HepG2 (cell line): ENCODE data around the gene RPS19BP1. TPM values are rescaled to one million over a fixed set of nuclear protein-coding genes. Genes with fewer than 3 reads are reported as not detected.

Source experiments
- ELF4 ChIP-seq: sonication (generic); formaldehyde crosslinking; IDR thresholded peaks from 2 replicates; pipeline ENCODE4 v1.5.0; 2020; ENCODE audit warnings: missing genetic modification reagents, mild to moderate bottlenecking, moderate library complexity, borderline replicate concordance
- KLF12 ChIP-seq: sonication (generic); formaldehyde crosslinking; IDR thresholded peaks from 2 replicates; pipeline ENCODE4 v1.4.0; 2020; ENCODE audit warnings: missing genetic modification reagents, borderline replicate concordance
- MAZ ChIP-seq, 2 experiments: sonication (generic) in 1 of 2; formaldehyde crosslinking in 1 of 2; IDR thresholded peaks; 2 replicates each; pipeline versions ENCODE4 v1.5.0 to v1.6.1; 2012 to 2020; ENCODE audit warnings: low read depth in 2 of 2, mild to moderate bottlenecking in 2 of 2, borderline replicate concordance in 1 of 2, improper control_type of control experiment in 1 of 2, low read length in 1 of 2, missing genetic modification reagents in 1 of 2, moderate library complexity in 1 of 2
- POLR2AphosphoS5 ChIP-seq: IDR thresholded peaks from 2 replicates; pipeline ENCODE4 v1.6.1; 2012; ENCODE audit warnings: low read depth, low read length
- RELA ChIP-seq: sonication (generic); formaldehyde crosslinking; IDR thresholded peaks from 2 replicates; pipeline ENCODE4 v1.4.0; 2020; ENCODE audit warnings: missing genetic modification reagents
- ZBTB42 ChIP-seq: sonication (generic); formaldehyde crosslinking; IDR thresholded peaks from 2 replicates; pipeline ENCODE4 v1.5.0; 2020; ENCODE audit warnings: mild to moderate bottlenecking, missing genetic modification reagents
- ZKSCAN5 ChIP-seq: sonication (generic); formaldehyde crosslinking; IDR thresholded peaks from 2 replicates; pipeline ENCODE4 v1.5.1; 2020; ENCODE audit warnings: mild to moderate bottlenecking, missing genetic modification reagents
- ZNF20 ChIP-seq: sonication (generic); formaldehyde crosslinking; IDR thresholded peaks from 2 replicates; pipeline ENCODE4 v1.4.0; 2020; ENCODE audit warnings: mild to moderate bottlenecking, moderate library complexity, missing genetic modification reagents
- ZNF331 ChIP-seq: sonication (generic); formaldehyde crosslinking; IDR thresholded peaks from 2 replicates; pipeline ENCODE4 v1.4.0; 2020; ENCODE audit warnings: missing genetic modification reagents
- ZNF616 ChIP-seq: sonication (generic); formaldehyde crosslinking; IDR thresholded peaks from 2 replicates; pipeline ENCODE4 v1.5.0; 2020; ENCODE audit warnings: low read depth, mild to moderate bottlenecking, missing genetic modification reagents
- ZNF780A ChIP-seq: sonication (generic); formaldehyde crosslinking; IDR thresholded peaks from 2 replicates; pipeline ENCODE4 v1.8.0; 2022; ENCODE audit warnings: mild to moderate bottlenecking, missing genetic modification reagents, moderate library complexity
- ZNF790 ChIP-seq: sonication (generic); formaldehyde crosslinking; IDR thresholded peaks from 2 replicates; pipeline ENCODE4 v1.8.0; 2022; ENCODE audit warnings: missing genetic modification reagents, mild to moderate bottlenecking, borderline replicate concordance
- polyA plus RNA-seq, 8 experiments: library from polyadenylated mRNA; depleted of rRNA in 3 of 8; stranded (reverse) in 7 of 8; unstranded in 1 of 8; fragments of >200 nt; fragmentation: Illumina TruSeq in 4 of 8; extraction: Trizol in 4 of 8; gene quantifications; 2 replicates each; pipeline versions ENCODE4 v1.2.1 to v1.2.3, GENCODE V29; 2011 to 2016; ENCODE audit warnings: low read depth in 4 of 8, missing spikeins in 1 of 8, mixed read lengths in 1 of 8; ENCODE audit not compliant: insufficient read depth in 1 of 8
- total RNA-seq, 5 experiments: library from RNA; depleted of rRNA; stranded (reverse); fragments of >200 nt; fragmentation: Illumina TruSeq; extraction: Trizol; gene quantifications; 2 replicates each; pipeline ENCODE4 v1.2.3, GENCODE V29; 2016; ENCODE audit warnings: low read depth in 1 of 5
- TF ChIP-seq, protein P1 (sequence below): sonication (generic); formaldehyde crosslinking; IDR thresholded peaks from 2 replicates; pipeline ENCODE4 v1.4.0; 2020; ENCODE audit warnings: missing genetic modification reagents, borderline replicate concordance
- TF ChIP-seq, protein P2 (sequence below): sonication (generic); formaldehyde crosslinking; IDR thresholded peaks from 2 replicates; pipeline ENCODE4 v1.4.0; 2020; ENCODE audit warnings: missing genetic modification reagents, borderline replicate concordance
- TF ChIP-seq, protein P3 (sequence below): IDR thresholded peaks from 2 replicates; pipeline ENCODE4 v1.6.1; 2016; ENCODE audit warnings: low read depth, borderline replicate concordance
- TF ChIP-seq, protein P4 (sequence below): sonication (generic); formaldehyde crosslinking; IDR thresholded peaks from 2 replicates; pipeline ENCODE4 v1.5.0; 2020; ENCODE audit warnings: mild to moderate bottlenecking, missing genetic modification reagents, borderline replicate concordance

The RPS19BP1 gene
- total and polyA plus RNA-seq, 2 of the 13 experiments (the other 11 are each of a cell fraction or from before 2014, with no cell fraction given): 44.3 to 81.3 TPM

DNA sequence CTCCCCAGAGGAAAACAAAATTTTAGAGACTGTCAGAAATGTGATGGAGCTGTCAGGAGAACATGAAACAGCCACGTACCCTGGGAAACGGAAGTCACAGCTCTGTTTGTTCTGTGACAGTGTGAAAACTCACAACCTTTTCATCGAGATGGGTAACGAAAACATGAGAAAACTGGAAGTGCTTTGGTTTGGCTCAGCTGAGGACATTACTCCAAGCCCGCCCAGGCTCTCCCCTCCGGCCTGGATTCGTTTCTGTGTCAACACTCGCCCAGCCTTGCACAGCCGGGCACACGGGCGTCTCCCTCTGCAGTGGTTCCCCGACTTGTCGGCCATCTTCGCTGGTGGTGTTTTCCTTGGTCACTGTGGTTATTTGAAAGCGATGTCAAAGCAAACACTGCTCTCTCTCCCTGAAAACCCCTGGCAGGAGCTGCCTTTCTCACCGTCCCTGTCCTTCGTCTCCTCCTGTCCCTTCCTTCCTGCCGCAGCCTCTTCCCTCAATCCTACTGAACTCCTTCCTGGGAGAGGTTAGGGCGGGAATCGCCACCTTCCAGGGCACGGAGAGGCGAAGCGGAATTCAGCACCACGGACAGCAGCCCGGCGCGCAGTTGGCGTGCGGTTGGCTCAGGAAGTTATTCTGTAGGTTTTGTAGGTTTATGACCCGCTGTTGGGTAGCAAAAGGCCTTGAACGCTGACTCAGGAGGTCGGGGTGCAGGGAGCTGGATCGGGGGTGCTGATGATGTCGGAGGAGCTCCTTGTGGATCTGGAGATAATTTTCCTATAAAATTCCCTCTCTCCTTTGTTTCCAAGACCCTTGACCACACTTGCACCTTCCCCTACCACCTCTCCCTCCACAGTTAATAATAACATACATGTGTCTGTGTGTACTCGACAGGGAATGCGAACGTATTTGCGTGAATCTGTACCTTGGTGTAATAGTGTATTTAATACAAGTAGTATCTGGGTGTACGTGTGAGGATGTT lies 13.1 kb upstream of the RPS19BP1 start (continued):
- TF ChIP-seq MAZ (IDR thresholded peaks at IDR 0.05; ENCODE audit: borderline replicate concordance, low read depth, low read length) (no peak), MAZ (CRISPR knock-in tag; IDR thresholded peaks at IDR 0.05; ENCODE audit: low read depth) (peak; percentile 58; the same call in 1 of the 2 replicates), ZNF20 (CRISPR knock-in tag) (no peak), KLF12 (CRISPR knock-in tag) (0 out of 2 replicates have a peak, but pooled peaks have one; percentile 40), ZNF790 (peak; percentile 68; the same call in 1 of the 2 replicates), ELF4 (CRISPR knock-in tag) (0 out of 2 replicates have a peak, but pooled peaks have one; percentile 62), ZNF616 (CRISPR knock-in tag) (no peak), ZNF331 (peak; percentile 94), POLR2AphosphoS5 (no peak), ZNF780A (CRISPR knock-in tag) (peak; percentile 71; the same call in 1 of the 2 replicates), RELA (CRISPR knock-in tag) (no peak), ZKSCAN5 (CRISPR knock-in tag) (no peak), ZBTB42 (no peak)
- TF ChIP-seq, protein P1, sequence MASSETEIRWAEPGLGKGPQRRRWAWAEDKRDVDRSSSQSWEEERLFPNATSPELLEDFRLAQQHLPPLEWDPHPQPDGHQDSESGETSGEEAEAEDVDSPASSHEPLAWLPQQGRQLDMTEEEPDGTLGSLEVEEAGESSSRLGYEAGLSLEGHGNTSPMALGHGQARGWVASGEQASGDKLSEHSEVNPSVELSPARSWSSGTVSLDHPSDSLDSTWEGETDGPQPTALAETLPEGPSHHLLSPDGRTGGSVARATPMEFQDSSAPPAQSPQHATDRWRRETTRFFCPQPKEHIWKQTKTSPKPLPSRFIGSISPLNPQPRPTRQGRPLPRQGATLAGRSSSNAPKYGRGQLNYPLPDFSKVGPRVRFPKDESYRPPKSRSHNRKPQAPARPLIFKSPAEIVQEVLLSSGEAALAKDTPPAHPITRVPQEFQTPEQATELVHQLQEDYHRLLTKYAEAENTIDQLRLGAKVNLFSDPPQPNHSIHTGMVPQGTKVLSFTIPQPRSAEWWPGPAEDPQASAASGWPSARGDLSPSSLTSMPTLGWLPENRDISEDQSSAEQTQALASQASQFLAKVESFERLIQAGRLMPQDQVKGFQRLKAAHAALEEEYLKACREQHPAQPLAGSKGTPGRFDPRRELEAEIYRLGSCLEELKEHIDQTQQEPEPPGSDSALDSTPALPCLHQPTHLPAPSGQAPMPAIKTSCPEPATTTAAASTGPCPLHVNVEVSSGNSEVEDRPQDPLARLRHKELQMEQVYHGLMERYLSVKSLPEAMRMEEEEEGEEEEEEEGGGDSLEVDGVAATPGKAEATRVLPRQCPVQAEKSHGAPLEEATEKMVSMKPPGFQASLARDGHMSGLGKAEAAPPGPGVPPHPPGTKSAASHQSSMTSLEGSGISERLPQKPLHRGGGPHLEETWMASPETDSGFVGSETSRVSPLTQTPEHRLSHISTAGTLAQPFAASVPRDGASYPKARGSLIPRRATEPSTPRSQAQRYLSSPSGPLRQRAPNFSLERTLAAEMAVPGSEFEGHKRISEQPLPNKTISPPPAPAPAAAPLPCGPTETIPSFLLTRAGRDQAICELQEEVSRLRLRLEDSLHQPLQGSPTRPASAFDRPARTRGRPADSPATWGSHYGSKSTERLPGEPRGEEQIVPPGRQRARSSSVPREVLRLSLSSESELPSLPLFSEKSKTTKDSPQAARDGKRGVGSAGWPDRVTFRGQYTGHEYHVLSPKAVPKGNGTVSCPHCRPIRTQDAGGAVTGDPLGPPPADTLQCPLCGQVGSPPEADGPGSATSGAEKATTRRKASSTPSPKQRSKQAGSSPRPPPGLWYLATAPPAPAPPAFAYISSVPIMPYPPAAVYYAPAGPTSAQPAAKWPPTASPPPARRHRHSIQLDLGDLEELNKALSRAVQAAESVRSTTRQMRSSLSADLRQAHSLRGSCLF (CRISPR knock-in tag): peak; percentile 95
- TF ChIP-seq, protein P2, sequence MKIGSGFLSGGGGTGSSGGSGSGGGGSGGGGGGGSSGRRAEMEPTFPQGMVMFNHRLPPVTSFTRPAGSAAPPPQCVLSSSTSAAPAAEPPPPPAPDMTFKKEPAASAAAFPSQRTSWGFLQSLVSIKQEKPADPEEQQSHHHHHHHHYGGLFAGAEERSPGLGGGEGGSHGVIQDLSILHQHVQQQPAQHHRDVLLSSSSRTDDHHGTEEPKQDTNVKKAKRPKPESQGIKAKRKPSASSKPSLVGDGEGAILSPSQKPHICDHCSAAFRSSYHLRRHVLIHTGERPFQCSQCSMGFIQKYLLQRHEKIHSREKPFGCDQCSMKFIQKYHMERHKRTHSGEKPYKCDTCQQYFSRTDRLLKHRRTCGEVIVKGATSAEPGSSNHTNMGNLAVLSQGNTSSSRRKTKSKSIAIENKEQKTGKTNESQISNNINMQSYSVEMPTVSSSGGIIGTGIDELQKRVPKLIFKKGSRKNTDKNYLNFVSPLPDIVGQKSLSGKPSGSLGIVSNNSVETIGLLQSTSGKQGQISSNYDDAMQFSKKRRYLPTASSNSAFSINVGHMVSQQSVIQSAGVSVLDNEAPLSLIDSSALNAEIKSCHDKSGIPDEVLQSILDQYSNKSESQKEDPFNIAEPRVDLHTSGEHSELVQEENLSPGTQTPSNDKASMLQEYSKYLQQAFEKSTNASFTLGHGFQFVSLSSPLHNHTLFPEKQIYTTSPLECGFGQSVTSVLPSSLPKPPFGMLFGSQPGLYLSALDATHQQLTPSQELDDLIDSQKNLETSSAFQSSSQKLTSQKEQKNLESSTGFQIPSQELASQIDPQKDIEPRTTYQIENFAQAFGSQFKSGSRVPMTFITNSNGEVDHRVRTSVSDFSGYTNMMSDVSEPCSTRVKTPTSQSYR (CRISPR knock-in tag): peak; percentile 68; the same call in 1 of the 2 replicates
- TF ChIP-seq, protein P3, sequence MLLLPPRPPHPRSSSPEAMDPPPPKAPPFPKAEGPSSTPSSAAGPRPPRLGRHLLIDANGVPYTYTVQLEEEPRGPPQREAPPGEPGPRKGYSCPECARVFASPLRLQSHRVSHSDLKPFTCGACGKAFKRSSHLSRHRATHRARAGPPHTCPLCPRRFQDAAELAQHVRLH (CRISPR knock-in tag): peak; percentile 89; the same call in 1 of the 2 replicates
- TF ChIP-seq, protein P4, sequence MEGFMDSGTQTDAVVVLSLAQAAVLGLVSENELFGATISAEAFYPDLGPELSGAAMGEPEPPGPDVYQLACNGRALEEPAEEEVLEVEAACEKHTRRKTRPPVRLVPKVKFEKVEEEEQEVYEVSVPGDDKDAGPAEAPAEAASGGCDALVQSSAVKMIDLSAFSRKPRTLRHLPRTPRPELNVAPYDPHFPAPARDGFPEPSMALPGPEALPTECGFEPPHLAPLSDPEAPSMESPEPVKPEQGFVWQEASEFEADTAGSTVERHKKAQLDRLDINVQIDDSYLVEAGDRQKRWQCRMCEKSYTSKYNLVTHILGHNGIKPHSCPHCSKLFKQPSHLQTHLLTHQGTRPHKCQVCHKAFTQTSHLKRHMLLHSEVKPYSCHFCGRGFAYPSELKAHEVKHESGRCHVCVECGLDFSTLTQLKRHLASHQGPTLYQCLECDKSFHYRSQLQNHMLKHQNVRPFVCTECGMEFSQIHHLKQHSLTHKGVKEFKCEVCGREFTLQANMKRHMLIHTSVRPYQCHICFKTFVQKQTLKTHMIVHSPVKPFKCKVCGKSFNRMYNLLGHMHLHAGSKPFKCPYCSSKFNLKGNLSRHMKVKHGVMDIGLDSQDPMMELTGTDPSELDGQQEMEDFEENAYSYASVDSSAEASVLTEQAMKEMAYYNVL: no peak
